Adrenal gland (tissue), 19 donors: Measurements from ENCODE around the gene KBTBD4. TPM values are rescaled to one million over a fixed set of nuclear protein-coding genes. Genes with fewer than 3 reads are reported as not detected.

Experiments
- DNase-seq, 7 donors: peaks; one replicate each; pipeline ENCODE4 v3.0.0-alpha.2; 2019 to 2020
- H3K27ac ChIP-seq, 5 donors: fragments of 200-600 bp; sonication (generic) in 4 of 5; 1 replicate in 3 of 5; 2 replicates in 2 of 5; pipeline versions ENCODE4 v1.5.1 to v1.8.0; 2016 to 2020; ENCODE audit warnings: mild to moderate bottlenecking in 1 of 5
- H3K27me3 ChIP-seq: fragments of 200-600 bp; 2 replicates; pipeline ENCODE4 v1.8.0; 2021
- H3K36me3 ChIP-seq, 2 donors: fragments of 200-600 bp; replicated peaks in 1 of 2; 1 replicate in 1 of 2; 2 replicates in 1 of 2; pipeline versions ENCODE4 v1.5.1 to v1.8.0; 2018 to 2022
- H3K4me1 ChIP-seq, 2 donors: fragments of 200-600 bp; replicated peaks in 1 of 2; 1 replicate in 1 of 2; 2 replicates in 1 of 2; pipeline versions ENCODE4 v1.5.1 to v1.8.0; 2018 to 2021
- H3K4me3 ChIP-seq, 4 donors: fragments of 200-600 bp; sonication (generic) in 3 of 4; one replicate each; pipeline ENCODE4 v1.5.1; 2016 to 2018
- H3K9me3 ChIP-seq, 3 donors: fragments of 200-600 bp; sonication (generic) in 1 of 3; replicated peaks in 1 of 3; 1 replicate in 2 of 3; 2 replicates in 1 of 3; pipeline versions ENCODE4 v1.5.1 to v1.8.0; 2016 to 2021
- POLR2A ChIP-seq, 2 donors: fragments of 450-650 bp; IDR thresholded peaks; one replicate each; pipeline ENCODE4 v1.6.1; 2017; ENCODE audit warnings: antibody characterized with exemption in 2 of 2, mild to moderate bottlenecking in 2 of 2, moderate library complexity in 1 of 2
- WGBS, 4 donors: extraction: QIAGEN DNeasy Blood & Tissue Kit in 2 of 4; methylation state at CpG; one replicate each; pipeline versions ENCODE4 v1.1.5 to v1.1.7; 2013 to 2017; 5-methylcytosine and 5-hydroxymethylcytosine counted together
- intact Hi-C, 2 donors: fragments of 100-400 bp; cut with DNase I; formaldehyde crosslinking; loops; one replicate each; pipeline versions ENCODE4 v1.14.1 to v1.15.0; 2022 to 2023
- long read RNA-seq, 10 donors: library from polyadenylated mRNA in 3 of 10; unstranded in 2 of 10; stranded (forward) in 1 of 10; transcript quantifications; one replicate each; pipeline ENCODE4 v2.0.0 and lab custom pipeline, GENCODE V29; 2021 to 2026
- polyA plus RNA-seq, 3 donors: library from polyadenylated mRNA; stranded (reverse); fragments of 200-250 nt in 2 of 3; fragments of 350-450 nt in 1 of 3; fragmentation: Illumina TruSeq in 1 of 3; extraction: RNeasy Lipid Tissue Mini Kit (QIAGEN cat#74804) in 1 of 3; gene quantifications; one replicate each; pipeline ENCODE4 v1.2.3, GENCODE V29; 2013 to 2014
- total RNA-seq, 9 donors: library from RNA; depleted of rRNA in 4 of 9; stranded (reverse); fragments of >200 nt in 4 of 9; fragments of 120-200 nt in 1 of 9; fragmentation: NEBNext Ultra II Directional in 1 of 9; extraction: Animal tissue kit (Norgen Biotek cat#: 25700) in 1 of 9; gene quantifications; one replicate each; pipeline versions ENCODE4 v1.1.0 to v1.2.4, GENCODE V29; 2013 to 2023
- TF ChIP-seq, protein P1 (sequence below), 6 experiments: fragments of 450-650 bp in 4 of 6; fragments of 200-600 bp in 2 of 6; sonication (generic) in 1 of 6; IDR thresholded peaks; 1 replicate in 5 of 6; 2 replicates in 1 of 6; pipeline versions ENCODE4 v1.5.1 to v1.8.0; 2016 to 2021; ENCODE audit warnings: antibody characterized with exemption in 6 of 6, mild to moderate bottlenecking in 2 of 6, moderate library complexity in 1 of 6
- donor health status: healthy with polysubstance abuse.
- donor health status: Bipolar disorder and iron deficiency.
- donor health status: DM: yes; HTN: yes; CAD: no.
- donor health status: DM: no; HTN: no; CAD: no.
- donor health status: DM: no; HTN: no; CAD: no.
- donor health status: DM: yes; HTN: yes; CAD: no.

Gene KBTBD4
- total RNA-seq (10 to 100 TPM; 16.8 to 32.7 (median 27.4) TPM), polyA plus RNA-seq (10 to 100 TPM in 1 of 3 donors, 1 to 10 TPM in 2; 8.2 to 23.3 (median 8.4) TPM)
- long read RNA-seq, donor 1, partial matches to known transcripts, result 0 of 7 reads
- long read RNA-seq, donor 1, other reads (novel, unspliced or antisense), result 0 of 7 reads
- long read RNA-seq, donor 2, partial matches to known transcripts, result 0 of 2 reads
- long read RNA-seq, donor 2, other reads (novel, unspliced or antisense), result 0 of 2 reads
- long read RNA-seq, donor 3, transcript KBTBD4-202 (4 exons, 2,372 nt), result major isoform, 5 of 8 reads
- long read RNA-seq, donor 3, partial matches to known transcripts, result 0 of 8 reads
- long read RNA-seq, donor 3, other reads (novel, unspliced or antisense), result 0 of 8 reads
- long read RNA-seq, donor 4, transcript KBTBD4-202 (4 exons, 2,372 nt), result major isoform, 20 of 29 reads
- long read RNA-seq, donor 4, partial matches to known transcripts, result 0 of 29 reads
- long read RNA-seq, donor 4, other reads (novel, unspliced or antisense), result 5 of 29 reads
- long read RNA-seq, donor 5, transcript KBTBD4-202 (4 exons, 2,372 nt), result major isoform, 61 of 82 reads
- long read RNA-seq, donor 5, transcript KBTBD4-201 (4 exons, 2,460 nt), result minor isoform, 8 of 82 reads
- long read RNA-seq, donor 5, partial matches to known transcripts, result 0 of 82 reads
- long read RNA-seq, donor 5, other reads (novel, unspliced or antisense), result 10 of 82 reads
- long read RNA-seq, donor 6, transcript KBTBD4-202 (4 exons, 2,372 nt), result major isoform, 5 of 13 reads
- long read RNA-seq, donor 6, partial matches to known transcripts, result 1 of 13 reads
- long read RNA-seq, donor 6, other reads (novel, unspliced or antisense), result 5 of 13 reads
- long read RNA-seq, donor 7, transcript KBTBD4-202 (4 exons, 2,372 nt), result major isoform, 5 of 138 reads
- long read RNA-seq, donor 7, partial matches to known transcripts, result 88 of 138 reads
- long read RNA-seq, donor 7, other reads (novel, unspliced or antisense), result 45 of 138 reads
- long read RNA-seq, donor 8, transcript KBTBD4-202 (4 exons, 2,372 nt), result major isoform, 6 of 8 reads
- long read RNA-seq, donor 8, partial matches to known transcripts, result 0 of 8 reads
- long read RNA-seq, donor 8, other reads (novel, unspliced or antisense), result 0 of 8 reads
- long read RNA-seq, donor 9, transcript KBTBD4-202 (4 exons, 2,372 nt), result major isoform, 11 of 13 reads
- long read RNA-seq, donor 9, partial matches to known transcripts, result 0 of 13 reads
- long read RNA-seq, donor 9, other reads (novel, unspliced or antisense), result 0 of 13 reads
- long read RNA-seq, donor 10, partial matches to known transcripts, result 9 of 13 reads
- long read RNA-seq, donor 10, other reads (novel, unspliced or antisense), result 0 of 13 reads

GRCh38 chr11:47578524-47579494 is at the start of gene KBTBD4, which contains the start of gene NDUFS3:
Gene KBTBD4 (minus strand): TSS chr11:47578970. CDS start chr11:47578951, 19 bp downstream.
Gene NDUFS3 (plus strand): TSS chr11:47579074. CDS start chr11:47579092, 18 bp downstream.
- H3K9me3 ChIP-seq, result no peaks in the 10 kb centered on the region
- peaks cover 18 to 25% of the 10 kb centered on the region in 2 donors for H3K4me1 ChIP-seq
- peaks cover 0 to 54% of the 10 kb centered on the region in 2 donors for H3K36me3 ChIP-seq
- peak; percentile 74 to 78 for TF ChIP-seq POLR2A (IDR thresholded peaks at IDR 0.05)
- TF ChIP-seq, protein P1, sequence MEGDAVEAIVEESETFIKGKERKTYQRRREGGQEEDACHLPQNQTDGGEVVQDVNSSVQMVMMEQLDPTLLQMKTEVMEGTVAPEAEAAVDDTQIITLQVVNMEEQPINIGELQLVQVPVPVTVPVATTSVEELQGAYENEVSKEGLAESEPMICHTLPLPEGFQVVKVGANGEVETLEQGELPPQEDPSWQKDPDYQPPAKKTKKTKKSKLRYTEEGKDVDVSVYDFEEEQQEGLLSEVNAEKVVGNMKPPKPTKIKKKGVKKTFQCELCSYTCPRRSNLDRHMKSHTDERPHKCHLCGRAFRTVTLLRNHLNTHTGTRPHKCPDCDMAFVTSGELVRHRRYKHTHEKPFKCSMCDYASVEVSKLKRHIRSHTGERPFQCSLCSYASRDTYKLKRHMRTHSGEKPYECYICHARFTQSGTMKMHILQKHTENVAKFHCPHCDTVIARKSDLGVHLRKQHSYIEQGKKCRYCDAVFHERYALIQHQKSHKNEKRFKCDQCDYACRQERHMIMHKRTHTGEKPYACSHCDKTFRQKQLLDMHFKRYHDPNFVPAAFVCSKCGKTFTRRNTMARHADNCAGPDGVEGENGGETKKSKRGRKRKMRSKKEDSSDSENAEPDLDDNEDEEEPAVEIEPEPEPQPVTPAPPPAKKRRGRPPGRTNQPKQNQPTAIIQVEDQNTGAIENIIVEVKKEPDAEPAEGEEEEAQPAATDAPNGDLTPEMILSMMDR (IDR thresholded peaks at IDR 0.05), result peak in 1 of 6 experiments; percentile 3
- H3K27ac ChIP-seq, result peak within 1 kb of the TSS; percentile 55 to 92 (median 84)
- peak; percentile 87 to 94 (median 91) for DNase-seq
- WGBS, 4 donors, result 0 to 1% (median 1%) methylated on average over 25 to 72 of the region's 72 CpGs
- intact Hi-C loops, result no loop called here
- no peaks in the 10 kb centered on the region for H3K27me3 ChIP-seq
- H3K4me3 ChIP-seq, result peak within 1 kb of the TSS; percentile 62 to 88 (median 72)

DNA sequence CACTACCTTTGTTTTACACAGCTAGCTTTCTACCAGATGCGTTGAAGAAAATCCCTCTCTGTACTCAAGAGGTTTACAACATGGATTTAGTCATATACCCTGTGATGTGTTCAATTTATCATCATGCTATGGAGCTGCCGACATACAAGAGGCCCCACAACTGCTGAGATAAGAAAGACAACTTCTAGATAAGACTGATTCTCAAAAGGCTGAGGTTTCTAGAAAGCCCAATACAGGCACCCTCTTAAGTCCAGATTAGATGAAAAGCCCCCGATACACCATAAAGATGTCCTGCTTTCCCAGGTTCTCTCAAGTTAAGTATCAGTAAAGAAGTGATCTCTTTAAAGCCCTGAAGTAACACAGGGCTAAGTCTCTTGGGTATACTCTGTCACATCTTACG is 49.3 kb upstream of the KBTBD4 start:
- 76 to 79% (median 79%) methylated on average over 4 of the region's 4 CpGs for WGBS, 4 donors
- Histone ChIP-seq H3K36me3 (peaks cover 0 to 90% of the 10 kb centered on the region in 2 donors), H3K4me1 (no peaks in the 10 kb centered on the region), H3K27ac (no peak overlapping the region), H3K4me3 (no peak overlapping the region), H3K9me3 (no peaks in the 10 kb centered on the region), H3K27me3 (no peaks in the 10 kb centered on the region)
- intact Hi-C loops, result loop anchor here in 1 of 2 donors (10.0 kb wide), 1 partner anchor 207 kb away; no protein-coding TSS in a partner anchor
- no peak for TF ChIP-seq POLR2A (IDR thresholded peaks at IDR 0.05)
- TF ChIP-seq, protein P1 (IDR thresholded peaks at IDR 0.05), result no peak
- DNase-seq, result no peak

DNA sequence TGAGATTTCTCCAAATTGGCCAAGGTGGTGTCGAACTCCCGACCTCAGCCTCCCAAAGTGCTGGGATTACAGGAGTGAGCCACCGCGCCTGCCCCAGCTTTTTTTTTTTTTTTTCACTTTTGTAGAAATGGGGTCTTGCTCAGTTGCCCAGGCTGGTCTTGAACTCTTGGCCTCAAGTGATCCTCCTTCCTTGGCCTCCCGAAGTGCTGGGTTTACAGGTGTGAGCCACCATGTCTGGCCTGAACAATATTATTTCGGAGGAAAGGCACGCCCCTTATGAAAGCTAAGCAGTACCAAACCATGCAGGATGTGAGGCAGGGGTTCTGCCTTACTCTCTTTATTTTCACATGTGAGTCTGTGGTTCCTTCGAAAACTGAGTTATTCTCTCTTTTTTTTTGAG is 47.5 kb upstream of the KBTBD4 start:
- no peak overlapping the region for H3K4me3 ChIP-seq
- no peaks in the 10 kb centered on the region for H3K9me3 ChIP-seq
- no peak overlapping the region for H3K27ac ChIP-seq
- DNase-seq, result no peak
- TF ChIP-seq, protein P1 (IDR thresholded peaks at IDR 0.05), result no peak
- TF ChIP-seq POLR2A (IDR thresholded peaks at IDR 0.05), result no peak
- WGBS, 4 donors, result 87 to 98% (median 93%) methylated on average over 8 of the region's 8 CpGs
- intact Hi-C loops, result loop anchor here in 1 of 2 donors (10.0 kb wide), 1 partner anchor 209 kb away; no protein-coding TSS in a partner anchor
- no peaks in the 10 kb centered on the region for H3K4me1 ChIP-seq
- peaks cover 0 to 94% of the 10 kb centered on the region in 2 donors for H3K36me3 ChIP-seq
- no peaks in the 10 kb centered on the region for H3K27me3 ChIP-seq
